Heart left ventricle (tissue), 16 donors: ENCODE results near the gene TGFB1I1. TPM values are rescaled to one million over a fixed set of nuclear protein-coding genes. Genes with fewer than 3 reads are reported as not detected.

Experiments
- ATAC-seq, 4 donors: fragments of 200-7000 bp; cut with Tn5 transposase; one replicate each; pipeline ENCODE4 v1.9.1; 2020 to 2022; ENCODE audit warnings: moderate library complexity in 4 of 4, mild to moderate bottlenecking in 3 of 4, moderate number of reproducible peaks in 1 of 4
- DNase-seq, 5 donors: peaks; one replicate each; pipeline ENCODE4 v3.0.0-alpha.2; 2020
- H3K27ac ChIP-seq, 12 donors: fragments of 200-600 bp; sonication (generic) in 4 of 12; one replicate each; pipeline versions ENCODE4 v1.5.0 to v1.8.0; 2016 to 2022; ENCODE audit warnings: mild to moderate bottlenecking in 2 of 12
- H3K27me3 ChIP-seq, 9 donors: fragments of 200-600 bp; sonication (generic) in 2 of 9; one replicate each; pipeline versions ENCODE4 v1.5.1 to v1.8.0; 2016 to 2022; ENCODE audit warnings: mild to moderate bottlenecking in 3 of 9
- H3K36me3 ChIP-seq, 9 donors: fragments of 200-600 bp; sonication (generic) in 2 of 9; one replicate each; pipeline versions ENCODE4 v1.5.0 to v1.8.0; 2018 to 2022; ENCODE audit warnings: mild to moderate bottlenecking in 2 of 9
- H3K4me1 ChIP-seq, 12 donors: fragments of 200-600 bp; sonication (generic) in 4 of 12; one replicate each; pipeline versions ENCODE4 v1.5.0 to v1.8.0; 2016 to 2022; ENCODE audit warnings: mild to moderate bottlenecking in 3 of 12
- H3K4me3 ChIP-seq, 12 donors: fragments of 200-600 bp; sonication (generic) in 4 of 12; one replicate each; pipeline versions ENCODE4 v1.5.0 to v1.8.0; 2017 to 2022; ENCODE audit warnings: mild to moderate bottlenecking in 9 of 12, moderate library complexity in 4 of 12
- H3K9me3 ChIP-seq, 12 donors: fragments of 200-600 bp; sonication (generic) in 4 of 12; one replicate each; pipeline versions ENCODE4 v1.5.0 to v1.8.0; 2016 to 2022; ENCODE audit warnings: mild to moderate bottlenecking in 1 of 12
- POLR2A ChIP-seq, 2 donors: fragments of 450-650 bp; IDR thresholded peaks; one replicate each; pipeline ENCODE4 v1.6.1; 2017; ENCODE audit warnings: antibody characterized with exemption in 2 of 2, mild to moderate bottlenecking in 2 of 2, moderate library complexity in 2 of 2
- WGBS, 4 donors: extraction: QIAGEN DNeasy Blood & Tissue Kit in 2 of 4; methylation state at CpG; one replicate each; pipeline versions ENCODE4 v1.1.5 to v1.1.7; 2013 to 2018; 5-methylcytosine and 5-hydroxymethylcytosine counted together
- intact Hi-C, 10 donors: fragments of 100-400 bp; cut with DNase I; formaldehyde crosslinking; loops; one replicate each; pipeline versions ENCODE4 v1.11.1 to v1.14.2; 2022
- polyA plus RNA-seq, 2 donors: library from polyadenylated mRNA; stranded (reverse); fragments of 200-250 nt; gene quantifications; one replicate each; pipeline ENCODE4 v1.2.3, GENCODE V29; 2013
- total RNA-seq, 9 donors: library from RNA; depleted of rRNA in 2 of 9; stranded (reverse); fragments of >200 nt in 2 of 9; fragmentation: NEBNext Ultra II Directional in 3 of 9; extraction: Animal tissue kit (Norgen Biotek cat#: 25700) in 3 of 9; gene quantifications; one replicate each; pipeline versions ENCODE4 v1.1.0 to v1.2.4, GENCODE V29; 2016 to 2023
- TF ChIP-seq, protein P1 (sequence below), 12 donors: fragments of 200-600 bp; sonication (generic) in 4 of 12; IDR thresholded peaks; one replicate each; pipeline versions ENCODE4 v1.5.0 to v1.8.0; 2018 to 2022; ENCODE audit warnings: antibody characterized with exemption in 12 of 12, mild to moderate bottlenecking in 5 of 12
- donor health status: ischemic (EF 13 %, LVEDD 7.1; RV severe dilation, severe dysfunction).
- donor health status: healthy with polysubstance abuse.
- donor health status: DM: no; HTN: yes; CAD: no.
- donor health status: DM: no; HTN: no; CAD: no.
- donor health status: ischemic (EF 25% LVEDD 6.9; RV normal size, moderate dysfunction).
- donor health status: ischemic (EF 25% LVEDD 5.7; RV mildly dilated, moderate dysfunction).
- donor health status: healthy.
- donor health status: DM: yes; HTN: yes; CAD: no.
- donor health status: ischemic (EF 35%, LVEDD 5.7; RV mildly dilated, moderate dysfunction).
- donor health status: nonischemic (EF 11% LVEDD 7.7; RV severe dilation, severe dysfunction).
- donor health status: DM: yes; HTN: yes; CAD: no.
- donor health status: PGD.
- donor health status: ischemic (EF 29% LVEDD 5.4; RV normal size, mild dysfunction).
- donor health status: nonischemic (EF 23%, LVEDD 6.1; RV moderate dilation, normal function).

The TGFB1I1 gene
- total and polyA plus RNA-seq, 11 donors, result 12.9 to 37.7 (median 19.5) TPM

GRCh38 chr16:31496670-31497069 lies 24.7 kb downstream of the TGFB1I1 start:
- Histone ChIP-seq H3K4me3 (no peak overlapping the region), H3K27ac (no peak overlapping the region), H3K27me3 (no peaks in the 10 kb centered on the region), H3K36me3 (peaks cover 2 to 91% (median 87%) of the 10 kb centered on the region in 9 donors), H3K9me3 (no peaks in the 10 kb centered on the region), H3K4me1 (peaks cover 0 to 10% (median 0%) of the 10 kb centered on the region in 12 donors)
- no peak for TF ChIP-seq POLR2A (IDR thresholded peaks at IDR 0.05)
- TF ChIP-seq, protein P1, sequence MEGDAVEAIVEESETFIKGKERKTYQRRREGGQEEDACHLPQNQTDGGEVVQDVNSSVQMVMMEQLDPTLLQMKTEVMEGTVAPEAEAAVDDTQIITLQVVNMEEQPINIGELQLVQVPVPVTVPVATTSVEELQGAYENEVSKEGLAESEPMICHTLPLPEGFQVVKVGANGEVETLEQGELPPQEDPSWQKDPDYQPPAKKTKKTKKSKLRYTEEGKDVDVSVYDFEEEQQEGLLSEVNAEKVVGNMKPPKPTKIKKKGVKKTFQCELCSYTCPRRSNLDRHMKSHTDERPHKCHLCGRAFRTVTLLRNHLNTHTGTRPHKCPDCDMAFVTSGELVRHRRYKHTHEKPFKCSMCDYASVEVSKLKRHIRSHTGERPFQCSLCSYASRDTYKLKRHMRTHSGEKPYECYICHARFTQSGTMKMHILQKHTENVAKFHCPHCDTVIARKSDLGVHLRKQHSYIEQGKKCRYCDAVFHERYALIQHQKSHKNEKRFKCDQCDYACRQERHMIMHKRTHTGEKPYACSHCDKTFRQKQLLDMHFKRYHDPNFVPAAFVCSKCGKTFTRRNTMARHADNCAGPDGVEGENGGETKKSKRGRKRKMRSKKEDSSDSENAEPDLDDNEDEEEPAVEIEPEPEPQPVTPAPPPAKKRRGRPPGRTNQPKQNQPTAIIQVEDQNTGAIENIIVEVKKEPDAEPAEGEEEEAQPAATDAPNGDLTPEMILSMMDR (IDR thresholded peaks at IDR 0.05), result no peak
- DNase-seq (no peak), ATAC-seq (peak in 1 of 4 donors; percentile 10)
- WGBS, 4 donors, result 72 to 82% (median 77%) methylated on average over 8 to 10 of the region's 10 CpGs
- intact Hi-C loops, result loop anchor here in 1 of 10 donors (1.0 kb wide), 1 partner anchor 11 kb away; no protein-coding TSS in a partner anchor

DNA sequence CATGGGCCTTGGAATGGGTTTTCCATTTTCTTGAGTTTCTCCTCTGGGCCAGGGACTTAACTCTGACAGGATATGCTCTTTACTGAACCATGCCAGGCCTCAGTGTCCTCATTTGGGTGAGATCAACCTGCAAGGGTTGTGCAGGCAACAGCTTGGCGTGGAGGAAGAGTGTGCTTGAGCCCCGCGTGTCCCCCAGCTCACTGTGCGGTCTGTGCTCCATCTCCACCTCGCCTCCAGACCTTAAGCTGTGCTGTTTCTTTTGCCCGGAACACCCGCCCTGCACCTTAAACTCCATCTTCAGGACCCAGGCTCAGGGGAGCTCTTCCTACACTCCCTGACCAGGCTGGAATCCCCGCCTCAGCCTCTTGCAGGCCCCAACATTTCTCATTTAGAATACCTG lies 26.5 kb downstream of the TGFB1I1 start:
- WGBS, 4 donors, result 92 to 97% (median 96%) methylated on average over 8 of the region's 8 CpGs
- intact Hi-C loops, result no loop called here
- TF ChIP-seq, protein P1 (IDR thresholded peaks at IDR 0.05), result no peak
- no peak for TF ChIP-seq POLR2A (IDR thresholded peaks at IDR 0.05)
- Histone ChIP-seq H3K4me3 (no peak overlapping the region), H3K36me3 (peaks cover 2 to 72% (median 68%) of the 10 kb centered on the region in 9 donors), H3K27me3 (no peaks in the 10 kb centered on the region), H3K9me3 (no peaks in the 10 kb centered on the region), H3K4me1 (peaks cover 0 to 19% (median under 1%) of the 10 kb centered on the region in 12 donors), H3K27ac (no peak overlapping the region)
- ATAC-seq (no peak), DNase-seq (no peak)

DNA sequence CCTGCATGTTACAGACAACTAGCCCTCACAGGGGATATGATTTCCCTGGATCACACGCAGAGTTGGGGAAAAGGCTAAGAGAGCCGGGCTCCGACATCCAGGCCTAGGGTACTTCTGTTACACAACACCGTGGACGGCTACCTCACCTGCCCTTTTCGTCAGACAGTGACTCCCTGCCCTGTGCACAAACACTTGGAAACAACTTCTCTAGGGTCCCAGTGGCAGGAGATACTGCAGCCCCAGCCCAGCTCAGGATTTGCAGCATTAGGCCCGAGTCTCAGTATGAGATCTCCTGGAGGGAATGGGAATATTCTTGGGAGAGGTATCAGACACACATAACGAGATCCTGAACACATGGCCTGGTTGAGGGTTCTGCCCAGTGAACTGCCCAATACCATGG lies 28.0 kb downstream of the TGFB1I1 start:
- Histone ChIP-seq H3K27me3 (no peaks in the 10 kb centered on the region), H3K36me3 (peaks cover 2 to 60% (median 54%) of the 10 kb centered on the region in 9 donors), H3K4me3 (no peak overlapping the region), H3K27ac (no peak overlapping the region), H3K4me1 (peaks cover 0 to 31% (median 12%) of the 10 kb centered on the region in 12 donors), H3K9me3 (no peaks in the 10 kb centered on the region)
- intact Hi-C loops, result loop anchor here in 4 of 10 donors (5.0 to 10.0 kb wide), 5 partner anchors 38 to 375 kb away; partner anchors contain the start of genes ZNF267 (in 2 of the 4) and ARMC5 (in 1 of the 4)
- ATAC-seq (no peak), DNase-seq (no peak)
- TF ChIP-seq, protein P1 (IDR thresholded peaks at IDR 0.05), result no peak
- TF ChIP-seq POLR2A (IDR thresholded peaks at IDR 0.05), result no peak
- WGBS, 4 donors, result 92 to 97% (median 95%) methylated on average over 8 of the region's 8 CpGs

DNA sequence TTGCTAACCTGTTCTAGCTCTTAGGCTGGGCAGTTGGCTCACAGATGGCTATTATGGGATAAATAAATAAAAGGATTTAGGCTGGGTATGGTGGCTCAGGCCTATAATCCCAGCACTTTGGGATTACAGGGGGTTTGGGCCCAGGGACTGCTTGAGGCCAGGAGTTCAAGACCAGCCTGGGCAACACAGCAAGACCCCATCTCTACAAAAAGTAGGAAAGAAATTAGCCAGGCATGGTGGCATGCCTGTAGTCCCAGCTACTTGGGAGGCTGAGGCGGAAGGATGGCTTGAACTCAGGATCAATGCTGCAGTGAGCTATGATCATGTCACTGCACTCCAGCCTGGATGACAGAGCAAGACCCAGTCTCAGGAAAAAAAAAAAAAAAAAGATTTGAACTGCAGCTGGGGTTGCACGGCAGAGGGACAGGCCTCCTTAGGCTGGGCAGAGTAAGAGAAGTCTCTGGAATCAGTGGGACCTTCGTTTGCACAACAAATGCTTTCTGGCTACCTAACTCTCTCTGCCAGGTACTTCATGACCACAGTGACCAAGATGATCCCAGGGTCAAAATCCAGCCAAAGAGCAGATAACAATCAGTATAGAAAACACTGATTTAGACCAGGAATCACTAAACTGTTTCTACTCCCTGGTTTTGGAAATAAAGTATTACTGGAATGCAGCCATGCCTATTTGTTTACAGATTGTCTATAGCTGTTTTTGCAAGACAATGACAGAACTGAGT lies 29.4 kb downstream of the TGFB1I1 start:
- WGBS, 4 donors, result 69 to 87% (median 76%) methylated on average over 3 of the region's 3 CpGs
- Histone ChIP-seq H3K36me3 (peaks cover 0 to 60% (median 49%) of the 10 kb centered on the region in 9 donors), H3K27me3 (no peaks in the 10 kb centered on the region), H3K27ac (no peak overlapping the region), H3K9me3 (no peaks in the 10 kb centered on the region), H3K4me1 (peaks cover 0 to 44% (median 26%) of the 10 kb centered on the region in 12 donors), H3K4me3 (no peak overlapping the region)
- ATAC-seq (no peak), DNase-seq (no peak)
- intact Hi-C loops, result loop anchor here in 4 of 10 donors (5.0 to 10.0 kb wide), 5 partner anchors 39 to 373 kb away; partner anchors contain the start of genes ZNF267 (in 2 of the 4) and ARMC5 (in 1 of the 4)
- TF ChIP-seq, protein P1 (IDR thresholded peaks at IDR 0.05), result no peak
- TF ChIP-seq POLR2A (IDR thresholded peaks at IDR 0.05), result no peak
